HepG2 (cell line): ENCODE data around the gene TAS1R3.

Experiments
- HDAC6 ChIP-seq: fragments of 200-600 bp; sonication (generic); IDR thresholded peaks from 2 replicates; pipeline ENCODE4 v1.7.0; 2017; ENCODE audit warnings: mild to moderate bottlenecking, antibody characterized with exemption, low read length, low read depth
- KDM5A ChIP-seq: fragments of 200-600 bp; sonication (generic); IDR thresholded peaks from 2 replicates; pipeline ENCODE4 v1.7.0; 2018; ENCODE audit warnings: antibody characterized with exemption, mild to moderate bottlenecking, low read length, borderline replicate concordance
- ONECUT2 ChIP-seq: sonication (generic); formaldehyde crosslinking; IDR thresholded peaks from 2 replicates; pipeline ENCODE4 v1.4.0; 2020; ENCODE audit warnings: missing genetic modification reagents
- PCBP1 ChIP-seq: fragments of 200-400 bp; formaldehyde crosslinking; IDR thresholded peaks from 2 replicates; pipeline ENCODE4 v1.6.1; 2017; ENCODE audit warnings: mild to moderate bottlenecking, low read depth, low read length, borderline replicate concordance
- POLR2AphosphoS5 ChIP-seq: IDR thresholded peaks from 2 replicates; pipeline ENCODE4 v1.6.1; 2012; ENCODE audit warnings: low read depth, low read length
- SOX13 ChIP-seq, 3 experiments: fragments of 450-650 bp in 1 of 3; sonication (generic) in 1 of 3; formaldehyde crosslinking in 1 of 3; IDR thresholded peaks in 2 of 3; conservative IDR thresholded peaks in 1 of 3; 2 replicates each; pipeline versions ENCODE4 v1.5.0 to v1.6.1; 2016 to 2020; ENCODE audit warnings: antibody characterized with exemption in 1 of 3, mild to moderate bottlenecking in 1 of 3, missing compliant biosample characterization in 1 of 3, missing genetic modification reagents in 1 of 3, moderate library complexity in 1 of 3
- TF ChIP-seq, protein P1 (sequence below): sonication (generic); formaldehyde crosslinking; IDR thresholded peaks from 2 replicates; pipeline ENCODE4 v1.5.1; 2020; ENCODE audit warnings: mild to moderate bottlenecking, moderate library complexity, missing genetic modification reagents

- TF ChIP-seq KDM5A (no peak), PCBP1 (no peak), HDAC6 (no peak), ONECUT2 (CRISPR knock-in tag) (no peak), POLR2AphosphoS5 (no peak), SOX13 (IDR thresholded peaks at IDR 0.05) (no peak), SOX13 (CRISPR knock-in tag; conservative IDR thresholded peaks at IDR 0.05 in 1 of 2, IDR thresholded peaks at IDR 0.05 in 1 of 2) (no peak)
- TF ChIP-seq, protein P1, sequence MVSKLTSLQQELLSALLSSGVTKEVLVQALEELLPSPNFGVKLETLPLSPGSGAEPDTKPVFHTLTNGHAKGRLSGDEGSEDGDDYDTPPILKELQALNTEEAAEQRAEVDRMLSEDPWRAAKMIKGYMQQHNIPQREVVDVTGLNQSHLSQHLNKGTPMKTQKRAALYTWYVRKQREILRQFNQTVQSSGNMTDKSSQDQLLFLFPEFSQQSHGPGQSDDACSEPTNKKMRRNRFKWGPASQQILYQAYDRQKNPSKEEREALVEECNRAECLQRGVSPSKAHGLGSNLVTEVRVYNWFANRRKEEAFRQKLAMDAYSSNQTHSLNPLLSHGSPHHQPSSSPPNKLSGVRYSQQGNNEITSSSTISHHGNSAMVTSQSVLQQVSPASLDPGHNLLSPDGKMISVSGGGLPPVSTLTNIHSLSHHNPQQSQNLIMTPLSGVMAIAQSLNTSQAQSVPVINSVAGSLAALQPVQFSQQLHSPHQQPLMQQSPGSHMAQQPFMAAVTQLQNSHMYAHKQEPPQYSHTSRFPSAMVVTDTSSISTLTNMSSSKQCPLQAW (CRISPR knock-in tag), result no peak
These were observed 16.0 kb downstream of the TAS1R3 start for GRCh38 chr1:1347026-1347595.
